Gastroesophageal sphincter (tissue), 4 donors: Measurements from ENCODE around the gene SEC22A. TPM values are rescaled to one million over a fixed set of nuclear protein-coding genes. Genes with fewer than 3 reads are reported as not detected.

Source experiments
- ATAC-seq: fragments of 150-250 bp; one replicate; pipeline ENCODE4 v1.9.1; 2016; ENCODE audit warnings: mild to moderate bottlenecking, moderate library complexity
- H3K27ac ChIP-seq, 4 donors: fragments of 200-600 bp; sonication (generic) in 3 of 4; 1 replicate in 3 of 4; 2 replicates in 1 of 4; pipeline ENCODE4 v1.5.1; 2016 to 2019
- H3K27me3 ChIP-seq: fragments of 200-600 bp; sonication (generic); one replicate; pipeline ENCODE4 v1.5.1; 2019
- H3K36me3 ChIP-seq, 2 donors: fragments of 200-600 bp; sonication (generic); one replicate each; pipeline ENCODE4 v1.5.1; 2019; ENCODE audit warnings: control low read depth in 1 of 2
- H3K4me1 ChIP-seq, 3 donors: fragments of 200-600 bp; sonication (generic); 1 replicate in 2 of 3; 2 replicates in 1 of 3; pipeline ENCODE4 v1.5.1; 2016 to 2019; ENCODE audit warnings: control low read depth in 2 of 3
- H3K4me3 ChIP-seq, 2 donors: fragments of 200-600 bp; sonication (generic); one replicate each; pipeline ENCODE4 v1.5.1; 2019; ENCODE audit warnings: mild to moderate bottlenecking in 1 of 2, moderate library complexity in 1 of 2
- H3K9me3 ChIP-seq, 3 donors: fragments of 200-600 bp; sonication (generic); one replicate each; pipeline ENCODE4 v1.5.1; 2017 to 2019; ENCODE audit warnings: control low read depth in 2 of 3
- EP300 ChIP-seq: sonication (generic); formaldehyde crosslinking; IDR thresholded peaks from one replicate; pipeline ENCODE4 v1.6.1; 2017; ENCODE audit warnings: antibody characterized with exemption, mild to moderate bottlenecking
- POLR2A ChIP-seq, 2 donors: fragments of 450-650 bp; IDR thresholded peaks; one replicate each; pipeline ENCODE4 v1.6.1; 2017; ENCODE audit warnings: antibody characterized with exemption in 2 of 2, mild to moderate bottlenecking in 2 of 2, moderate library complexity in 1 of 2
- POLR2AphosphoS5 ChIP-seq: sonication (generic); formaldehyde crosslinking; IDR thresholded peaks from one replicate; pipeline ENCODE4 v1.6.1; 2017; ENCODE audit warnings: antibody characterized with exemption
- WGBS, 2 donors: methylation state at CpG; one replicate each; pipeline ENCODE4 v1.1.5; 2018; ENCODE audit warnings: low coverage in 1 of 2; 5-methylcytosine and 5-hydroxymethylcytosine counted together
- total RNA-seq, 4 donors: library from RNA; depleted of rRNA; stranded (reverse); fragments of >200 nt; gene quantifications; one replicate each; pipeline ENCODE4 v1.1.0, GENCODE V29; 2016
- TF ChIP-seq, protein P1 (sequence below), 4 experiments: fragments of 200-600 bp in 2 of 4; fragments of 450-650 bp in 2 of 4; sonication (generic) in 1 of 4; IDR thresholded peaks; one replicate each; pipeline ENCODE4 v1.5.1; 2017 to 2019; ENCODE audit warnings: antibody characterized with exemption in 4 of 4, mild to moderate bottlenecking in 2 of 4, moderate library complexity in 2 of 4

SEC22A gene
- total RNA-seq, 4 donors from 2014 or later, result 17.3 to 32.2 (median 23.9) TPM

- no peak for ATAC-seq
- H3K4me3 ChIP-seq, result no peak overlapping the region
- no peaks in the 10 kb centered on the region for H3K4me1 ChIP-seq
- H3K9me3 ChIP-seq, result no peaks in the 10 kb centered on the region
- TF ChIP-seq POLR2A (IDR thresholded peaks at IDR 0.05) (no peak), EP300 (no peak), POLR2AphosphoS5 (no peak)
- TF ChIP-seq, protein P1, sequence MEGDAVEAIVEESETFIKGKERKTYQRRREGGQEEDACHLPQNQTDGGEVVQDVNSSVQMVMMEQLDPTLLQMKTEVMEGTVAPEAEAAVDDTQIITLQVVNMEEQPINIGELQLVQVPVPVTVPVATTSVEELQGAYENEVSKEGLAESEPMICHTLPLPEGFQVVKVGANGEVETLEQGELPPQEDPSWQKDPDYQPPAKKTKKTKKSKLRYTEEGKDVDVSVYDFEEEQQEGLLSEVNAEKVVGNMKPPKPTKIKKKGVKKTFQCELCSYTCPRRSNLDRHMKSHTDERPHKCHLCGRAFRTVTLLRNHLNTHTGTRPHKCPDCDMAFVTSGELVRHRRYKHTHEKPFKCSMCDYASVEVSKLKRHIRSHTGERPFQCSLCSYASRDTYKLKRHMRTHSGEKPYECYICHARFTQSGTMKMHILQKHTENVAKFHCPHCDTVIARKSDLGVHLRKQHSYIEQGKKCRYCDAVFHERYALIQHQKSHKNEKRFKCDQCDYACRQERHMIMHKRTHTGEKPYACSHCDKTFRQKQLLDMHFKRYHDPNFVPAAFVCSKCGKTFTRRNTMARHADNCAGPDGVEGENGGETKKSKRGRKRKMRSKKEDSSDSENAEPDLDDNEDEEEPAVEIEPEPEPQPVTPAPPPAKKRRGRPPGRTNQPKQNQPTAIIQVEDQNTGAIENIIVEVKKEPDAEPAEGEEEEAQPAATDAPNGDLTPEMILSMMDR (IDR thresholded peaks at IDR 0.05), result no peak
- WGBS, 2 donors, result 72 to 88% methylated on average over 3 of the region's 3 CpGs
- H3K36me3 ChIP-seq, result peaks cover 0 to 28% of the 10 kb centered on the region in 2 donors
- no peaks in the 10 kb centered on the region for H3K27me3 ChIP-seq
- no peak overlapping the region for H3K27ac ChIP-seq
These were observed 59.9 kb downstream of the SEC22A start for GRCh38 chr3:123261666-123262065.

DNA sequence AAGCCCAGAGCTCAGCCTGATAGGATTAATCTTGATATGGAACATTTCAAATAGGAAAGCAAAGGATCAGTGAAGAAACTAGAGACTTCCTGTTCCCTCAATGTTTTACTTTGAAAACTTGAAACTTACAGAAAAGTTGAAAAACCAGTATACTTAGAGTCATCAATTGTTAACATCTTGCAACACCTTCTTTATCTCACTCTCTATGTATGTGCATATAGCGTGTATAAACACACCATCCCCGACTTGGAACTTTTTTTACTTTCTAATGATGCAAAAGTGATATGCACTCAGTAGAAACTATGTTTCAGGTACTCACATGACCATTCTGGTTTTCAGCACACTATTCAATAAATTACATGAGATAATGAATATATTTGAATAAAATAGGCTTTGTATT lies 60.5 kb downstream of the SEC22A start:
- Histone ChIP-seq H3K27me3 (no peaks in the 10 kb centered on the region), H3K9me3 (no peaks in the 10 kb centered on the region), H3K4me1 (no peaks in the 10 kb centered on the region), H3K4me3 (no peak overlapping the region), H3K27ac (no peak overlapping the region), H3K36me3 (peaks cover 0 to 24% of the 10 kb centered on the region in 2 donors)
- no peak for ATAC-seq
- TF ChIP-seq POLR2A (IDR thresholded peaks at IDR 0.05) (no peak), EP300 (no peak), POLR2AphosphoS5 (no peak)
- TF ChIP-seq, protein P1 (IDR thresholded peaks at IDR 0.05), result no peak
- 82 to 90% methylated on average over 2 of the region's 2 CpGs for WGBS, 2 donors

GRCh38 chr3:123262868-123263267 lies 61.1 kb downstream of the SEC22A start:
- Histone ChIP-seq H3K27ac (no peak overlapping the region), H3K4me1 (no peaks in the 10 kb centered on the region), H3K9me3 (no peaks in the 10 kb centered on the region), H3K27me3 (no peaks in the 10 kb centered on the region), H3K4me3 (no peak overlapping the region), H3K36me3 (peaks cover 0 to 24% of the 10 kb centered on the region in 2 donors)
- no peak for TF ChIP-seq POLR2AphosphoS5
- TF ChIP-seq EP300, result no peak
- 90 to 91% methylated on average over 5 of the region's 5 CpGs for WGBS, 2 donors
- no peak for ATAC-seq

GRCh38 chr3:123263941-123264340 lies 62.2 kb downstream of the SEC22A start:
- WGBS, 2 donors, result 86% methylated on average over 2 of the region's 2 CpGs; no CpG with 5 or more reads in 1 of the 2 donors
- no peak for ATAC-seq
- TF ChIP-seq POLR2A (IDR thresholded peaks at IDR 0.05) (no peak), POLR2AphosphoS5 (no peak), EP300 (no peak)
- TF ChIP-seq, protein P1 (IDR thresholded peaks at IDR 0.05), result no peak
- Histone ChIP-seq H3K4me3 (no peak overlapping the region), H3K4me1 (no peaks in the 10 kb centered on the region), H3K27me3 (no peaks in the 10 kb centered on the region), H3K27ac (no peak overlapping the region), H3K36me3 (peaks cover 0 to 24% of the 10 kb centered on the region in 2 donors), H3K9me3 (no peaks in the 10 kb centered on the region)

GRCh38 chr3:123267821-123268220 lies 66.1 kb downstream of the SEC22A start:
- H3K27me3 ChIP-seq, result no peaks in the 10 kb centered on the region
- TF ChIP-seq POLR2A (IDR thresholded peaks at IDR 0.05), result no peak
- no peak for TF ChIP-seq POLR2AphosphoS5
- TF ChIP-seq, protein P1 (IDR thresholded peaks at IDR 0.05), result no peak
- no peak for TF ChIP-seq EP300
- H3K36me3 ChIP-seq, result peaks cover 0 to 6% of the 10 kb centered on the region in 2 donors
- H3K27ac ChIP-seq, result no peak overlapping the region
- no peak for ATAC-seq
- H3K9me3 ChIP-seq, result no peaks in the 10 kb centered on the region
- no peaks in the 10 kb centered on the region for H3K4me1 ChIP-seq
- no peak overlapping the region for H3K4me3 ChIP-seq
- WGBS, 2 donors, result 60 to 65% methylated on average over 2 of the region's 2 CpGs
